Renal cortex interstitium (tissue), 11 donors: ENCODE results near the gene CSNK1D. TPM values are rescaled to one million over a fixed set of nuclear protein-coding genes. Genes with fewer than 3 reads are reported as not detected.

Experiments
- DNase-seq, 11 donors: peaks; one replicate each; pipeline ENCODE4 v3.0.0-alpha.2; 2013; ENCODE audit warnings: low read depth in 9 of 11, low spot score in 4 of 11; ENCODE audit errors: extremely low read depth in 1 of 11
- polyA plus RNA-seq, 3 donors: library from polyadenylated mRNA; unstranded; fragments of 120-200 nt; gene quantifications; one replicate each; pipeline ENCODE4 v1.2.1, GENCODE V29; 2013; ENCODE audit not compliant: insufficient read length in 3 of 3

The CSNK1D gene
- polyA plus RNA-seq, 3 donors = 116 to 137 (median 127) TPM

- DNase-seq = no peak
These were observed 26.2 kb downstream of the CSNK1D start for GRCh38 chr17:82247182-82247823.

- DNase-seq = no peak
These were observed 26.9 kb downstream of the CSNK1D start for GRCh38 chr17:82246365-82247181.

DNA sequence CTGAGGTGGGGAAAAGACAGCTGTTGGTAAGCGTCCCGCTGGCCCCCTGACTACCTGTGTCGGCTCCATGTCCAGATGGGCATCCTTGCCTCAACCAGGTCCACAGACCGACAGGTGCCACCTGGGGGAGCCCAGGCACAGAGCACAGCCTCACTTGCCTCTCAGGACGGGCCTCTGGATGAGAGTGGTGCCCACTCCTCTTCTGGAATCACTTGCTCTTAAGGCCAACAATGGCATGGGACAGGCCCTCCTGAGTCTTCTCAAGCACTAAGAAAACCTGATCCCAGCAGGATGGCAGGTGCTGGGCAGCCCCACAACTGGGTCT is 27.5 kb downstream of the CSNK1D start:
- no peak for DNase-seq

GRCh38 chr17:82245134-82246039 is 28.1 kb downstream of the CSNK1D start:
- DNase-seq = no peak

- DNase-seq = no peak
These were observed 28.9 kb downstream of the CSNK1D start for GRCh38 chr17:82244413-82245133.

DNA sequence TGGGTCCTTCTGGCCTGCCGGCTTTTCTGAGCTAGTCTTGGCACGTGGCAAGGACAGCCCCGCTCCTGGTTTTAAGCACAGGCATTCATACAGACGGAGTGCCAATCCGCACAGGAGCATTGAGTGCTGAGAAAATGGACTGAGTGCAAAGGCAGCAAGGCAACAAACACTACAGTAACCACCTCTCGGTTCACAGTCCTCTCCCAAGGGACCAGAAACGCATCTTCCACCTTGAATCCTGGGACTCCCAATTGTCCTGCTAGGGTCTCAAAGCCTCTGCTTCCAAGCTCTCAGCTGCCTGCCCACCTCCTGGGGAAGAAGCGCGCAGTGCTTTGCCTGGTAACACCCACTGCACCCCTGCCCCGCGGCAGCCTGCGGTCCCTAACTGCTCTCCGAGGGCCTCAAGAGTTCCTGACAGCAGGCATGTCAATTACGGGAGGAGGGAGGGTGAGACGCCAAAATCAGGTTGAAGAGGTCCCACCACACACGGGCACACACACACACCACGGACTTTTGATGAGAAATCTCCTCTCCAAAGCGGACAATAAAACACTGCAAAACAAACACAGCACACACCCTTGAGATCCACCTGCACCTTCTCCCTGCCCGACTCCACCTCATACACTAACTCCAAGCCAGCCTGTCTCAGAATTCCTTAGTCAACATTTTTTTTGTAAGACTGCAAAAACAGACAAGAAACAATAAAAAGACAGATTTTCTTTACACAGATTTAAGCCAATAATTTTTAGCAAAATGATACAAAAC is 29.7 kb downstream of the CSNK1D start:
- no peak for DNase-seq

DNA sequence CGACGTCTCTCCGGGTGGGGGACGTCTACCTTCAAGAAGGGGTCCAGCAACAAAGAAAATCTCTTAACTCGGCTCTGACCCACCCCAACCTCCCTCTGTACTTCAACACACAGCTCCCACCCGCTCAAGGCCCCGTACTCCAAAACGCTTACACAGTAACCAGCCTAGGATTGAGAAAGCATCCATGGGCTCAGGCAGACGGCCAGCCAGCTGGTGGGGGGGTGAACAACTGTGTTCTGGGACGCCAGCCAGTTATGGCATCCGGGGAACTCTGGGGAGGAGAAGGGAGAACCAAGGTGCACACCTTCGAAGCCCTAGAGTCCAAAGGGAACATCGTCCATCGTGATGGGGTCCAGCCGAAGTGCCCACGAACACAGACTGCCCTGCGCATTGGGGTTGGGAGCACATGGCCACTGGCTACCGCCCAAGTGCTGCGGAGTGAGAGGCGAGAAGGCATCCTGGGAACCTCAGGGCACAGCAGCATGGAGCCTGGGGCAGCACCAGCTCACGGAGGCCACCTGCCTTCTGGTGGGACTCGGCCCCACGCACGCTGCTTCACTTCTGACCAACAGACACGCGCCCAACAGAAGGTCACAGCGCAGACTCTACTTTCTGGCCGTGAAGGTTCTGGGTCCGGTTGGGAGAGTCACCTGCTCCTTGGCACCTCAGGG is 30.4 kb downstream of the CSNK1D start:
- DNase-seq = no peak

DNA sequence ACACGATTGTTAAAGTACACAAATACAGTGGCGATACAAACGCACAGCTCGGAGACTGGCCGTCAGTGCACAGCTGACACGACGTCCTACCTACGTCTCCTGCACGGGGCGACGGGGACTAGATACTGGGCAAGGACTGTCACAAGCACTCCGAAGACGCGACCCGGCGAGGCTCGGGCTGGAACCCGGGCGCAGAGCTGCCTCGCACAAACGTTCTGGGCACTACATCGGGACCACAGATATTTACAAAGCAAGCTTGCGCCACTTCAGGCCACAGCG is 30.9 kb downstream of the CSNK1D start:
- DNase-seq = no peak

- DNase-seq = no peak
These were observed 31.4 kb downstream of the CSNK1D start for GRCh38 chr17:82241926-82242697.

- DNase-seq = no peak
These were observed 32.1 kb downstream of the CSNK1D start for GRCh38 chr17:82241183-82241925.

DNA sequence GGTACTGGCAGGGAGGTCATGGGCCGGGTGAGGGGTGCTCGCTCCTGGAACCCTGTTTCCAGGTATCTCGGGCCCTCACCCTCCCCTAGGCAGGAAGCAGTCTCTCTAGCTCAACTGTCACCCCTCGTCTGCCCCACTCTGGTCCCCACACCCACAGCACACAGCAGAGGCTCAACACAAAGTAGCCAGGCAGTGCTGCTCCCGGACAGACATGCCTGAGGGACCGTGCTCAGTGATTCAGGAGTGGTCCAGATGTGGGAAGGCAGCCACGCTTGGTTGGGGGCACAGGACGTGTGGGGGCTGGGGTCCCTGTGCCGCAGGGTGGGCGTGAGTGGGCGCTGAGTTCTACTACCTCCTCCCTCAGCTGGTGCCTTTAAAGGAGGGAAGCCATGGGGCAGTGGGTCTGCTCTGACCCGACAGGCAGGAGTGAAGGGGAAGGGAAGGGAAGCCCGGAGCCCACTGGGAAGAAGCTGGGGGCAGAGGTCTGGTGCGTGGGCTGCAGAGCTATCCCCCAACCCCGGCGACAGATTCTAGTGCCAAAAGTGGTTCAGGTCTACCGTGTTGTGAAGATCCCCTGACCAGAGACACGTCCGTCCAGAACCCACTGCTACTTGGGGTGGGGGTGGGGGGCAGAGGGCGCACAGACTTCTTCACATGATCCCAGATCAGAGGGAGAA is 32.9 kb downstream of the CSNK1D start:
- no peak for DNase-seq

GRCh38 chr17:82239926-82240505 is 33.5 kb downstream of the CSNK1D start:
- no peak for DNase-seq

- DNase-seq = no peak
These were observed 34.0 kb downstream of the CSNK1D start for GRCh38 chr17:82239401-82239925.

DNA sequence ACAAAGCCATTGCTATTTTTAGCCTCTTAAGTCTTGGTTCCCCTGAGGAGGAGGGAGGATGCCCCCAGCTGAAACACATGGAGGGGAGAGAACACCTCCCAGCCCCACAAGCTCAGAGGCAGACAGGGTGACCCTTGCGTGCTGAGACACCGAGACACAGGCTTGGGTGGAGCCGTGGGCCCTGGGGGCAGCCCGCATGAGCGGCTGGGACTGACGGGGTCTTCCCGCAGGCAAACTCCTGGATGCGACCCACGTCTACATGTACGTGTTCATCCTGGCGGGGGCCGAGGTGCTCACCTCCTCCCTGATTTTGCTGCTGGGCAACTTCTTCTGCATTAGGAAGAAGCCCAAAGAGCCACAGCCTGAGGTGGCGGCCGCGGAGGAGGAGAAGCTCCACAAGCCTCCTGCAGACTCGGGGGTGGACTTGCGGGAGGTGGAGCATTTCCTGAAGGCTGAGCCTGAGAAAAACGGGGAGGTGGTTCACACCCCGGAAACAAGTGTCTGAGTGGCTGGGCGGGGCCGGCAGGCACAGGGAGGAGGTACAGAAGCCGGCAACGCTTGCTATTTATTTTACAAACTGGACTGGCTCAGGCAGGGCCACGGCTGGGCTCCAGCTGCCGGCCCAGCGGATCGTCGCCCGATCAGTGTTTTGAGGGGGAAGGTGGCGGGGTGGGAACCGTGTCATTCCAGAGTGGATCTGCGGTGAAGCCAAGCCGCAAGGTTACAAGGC is 34.9 kb downstream of the CSNK1D start:
- no peak for DNase-seq
